Measurements from ENCODE around the gene ABHD17A. TPM values are rescaled to one million over a fixed set of nuclear protein-coding genes. Genes with fewer than 3 reads are reported as not detected.

Gene ABHD17A
- polyA plus RNA-seq, 3 donors = 69.8 to 96.1 (median 79.0) TPM

- no peak for TF ChIP-seq CTCF (IDR thresholded peaks at IDR 0.05)
- H3K4me3 ChIP-seq (replicated peaks in 1 of 3; ENCODE audit: low read depth in 2 of 3, low read length in 3 of 3) = no peak overlapping the region
- peaks cover 9 to 19% (median 16%) of the 10 kb centered on the region in 7 donors for H3K9me3 Mint-ChIP-seq
- H3K4me2 ChIP-seq (replicated peaks; ENCODE audit: extremely low read depth, low read length, poor library complexity, severe bottlenecking) = no peak overlapping the region
- H3K4me1 Mint-ChIP-seq = peaks cover 33% of the 10 kb centered on the region
- peaks cover 0 to 4% of the 10 kb centered on the region in 2 donors for H3K27me3 ChIP-seq (ENCODE audit: control insufficient read depth in 2 of 2, insufficient read depth in 2 of 2, low read length in 2 of 2)
- DNase-seq = no peak
- no peaks in the 10 kb centered on the region for H4K20me1 ChIP-seq (ENCODE audit: insufficient read depth, low read length)
- H3K9me3 ChIP-seq (replicated peaks in 1 of 2; ENCODE audit: control insufficient read depth in 1 of 2, insufficient read depth in 1 of 2, low read length in 2 of 2) = peaks cover 0 to 24% of the 10 kb centered on the region in 2 donors
- no peaks in the 10 kb centered on the region for H3K36me3 ChIP-seq (replicated peaks in 1 of 2; ENCODE audit: control insufficient read depth in 1 of 2, insufficient read depth in 2 of 2, low read length in 2 of 2)
- intact Hi-C loops (cut with micrococcal nuclease) = no loop called here
- H3K36me3 Mint-ChIP-seq = no peaks in the 10 kb centered on the region
- H3K27ac ChIP-seq (ENCODE audit: low read depth in 1 of 2, low read length in 2 of 2) = no peak overlapping the region
- peak overlapping the region in 1 of 2 donors; percentile 11 for H3K4me3 Mint-ChIP-seq
- 60% methylated on average over 1 of the region's 7 CpGs for WGBS (ENCODE audit: insufficient coverage)
- peaks cover 14 to 30% of the 10 kb centered on the region in 2 donors for H3K4me1 ChIP-seq (ENCODE audit: control insufficient read depth in 1 of 2, insufficient read depth in 2 of 2, low read length in 2 of 2)
- H3K79me2 ChIP-seq (ENCODE audit: insufficient read depth, low read length) = no peaks in the 10 kb centered on the region
- H3K27me3 Mint-ChIP-seq (ENCODE audit: low read depth in 3 of 3) = peaks cover 10 to 20% (median 14%) of the 10 kb centered on the region in 3 donors
- peak overlapping the region in 6 of 7 donors; percentile 2 to 60 (median 42) for H3K27ac Mint-ChIP-seq
- no peak overlapping the region for H3K9ac ChIP-seq (ENCODE audit: insufficient read depth, low read length, poor library complexity, severe bottlenecking)
- H2AFZ ChIP-seq (ENCODE audit: insufficient read depth, low read depth, low read length, poor library complexity, severe bottlenecking) = no peak overlapping the region
Measured at GRCh38 chr19:1933244-1933643, 47.9 kb upstream of the ABHD17A start.

GRCh38 chr19:1932395-1932794 is 47.1 kb upstream of the ABHD17A start:
- H3K4me1 ChIP-seq (ENCODE audit: control insufficient read depth in 1 of 2, insufficient read depth in 2 of 2, low read length in 2 of 2) = peaks cover 14 to 30% of the 10 kb centered on the region in 2 donors
- peaks cover 0 to 24% of the 10 kb centered on the region in 2 donors for H3K9me3 ChIP-seq (replicated peaks in 1 of 2; ENCODE audit: control insufficient read depth in 1 of 2, insufficient read depth in 1 of 2, low read length in 2 of 2)
- no peaks in the 10 kb centered on the region for H3K79me2 ChIP-seq (ENCODE audit: insufficient read depth, low read length)
- no peak overlapping the region for H3K4me3 Mint-ChIP-seq
- H3K27me3 ChIP-seq (ENCODE audit: control insufficient read depth in 2 of 2, insufficient read depth in 2 of 2, low read length in 2 of 2) = peaks cover 0 to 4% of the 10 kb centered on the region in 2 donors
- TF ChIP-seq CTCF (IDR thresholded peaks at IDR 0.05) = no peak
- H3K4me2 ChIP-seq (replicated peaks; ENCODE audit: extremely low read depth, low read length, poor library complexity, severe bottlenecking) = no peak overlapping the region
- H3K36me3 ChIP-seq (replicated peaks in 1 of 2; ENCODE audit: control insufficient read depth in 1 of 2, insufficient read depth in 2 of 2, low read length in 2 of 2) = no peaks in the 10 kb centered on the region
- H3K27ac ChIP-seq (ENCODE audit: low read depth in 1 of 2, low read length in 2 of 2) = no peak overlapping the region
- H3K36me3 Mint-ChIP-seq = no peaks in the 10 kb centered on the region
- WGBS (ENCODE audit: insufficient coverage) = 86% methylated on average over 8 of the region's 8 CpGs
- intact Hi-C loops (cut with micrococcal nuclease) = no loop called here
- peaks cover 10 to 20% (median 14%) of the 10 kb centered on the region in 3 donors for H3K27me3 Mint-ChIP-seq (ENCODE audit: low read depth in 3 of 3)
- no peak overlapping the region for H2AFZ ChIP-seq (ENCODE audit: insufficient read depth, low read depth, low read length, poor library complexity, severe bottlenecking)
- H3K9ac ChIP-seq (ENCODE audit: insufficient read depth, low read length, poor library complexity, severe bottlenecking) = no peak overlapping the region
- H3K27ac Mint-ChIP-seq = peak overlapping the region in 1 of 7 donors; percentile 50
- H3K4me3 ChIP-seq (replicated peaks in 1 of 3; ENCODE audit: low read depth in 2 of 3, low read length in 3 of 3) = no peak overlapping the region
- no peaks in the 10 kb centered on the region for H4K20me1 ChIP-seq (ENCODE audit: insufficient read depth, low read length)
- H3K4me1 Mint-ChIP-seq = peaks cover 38% of the 10 kb centered on the region
- peaks cover 9 to 19% (median 16%) of the 10 kb centered on the region in 7 donors for H3K9me3 Mint-ChIP-seq
- no peak for DNase-seq

Data from CD14-positive monocyte (primary cell).